ENCODE measurements around the gene DPP10.

GRCh38 chr2:115118306-115118705, 675.9 kb downstream of the DPP10 start:
- no peak for TF ChIP-seq FOXK2 (IDR thresholded peaks at IDR 0.05)
- TF ChIP-seq SP1 (IDR thresholded peaks at IDR 0.05) = no peak
- no peak for TF ChIP-seq BHLHE40 (IDR thresholded peaks at IDR 0.05; ENCODE audit: borderline replicate concordance)
- no peak for TF ChIP-seq ELF4 (IDR thresholded peaks at IDR 0.05)
- no peak for TF ChIP-seq CTBP1 (IDR thresholded peaks at IDR 0.05; ENCODE audit: borderline replicate concordance)
- TF ChIP-seq FOXA1 (IDR thresholded peaks at IDR 0.05) = no peak
- no peak for TF ChIP-seq TARDBP (IDR thresholded peaks at IDR 0.05)
- TF ChIP-seq, protein P1, sequence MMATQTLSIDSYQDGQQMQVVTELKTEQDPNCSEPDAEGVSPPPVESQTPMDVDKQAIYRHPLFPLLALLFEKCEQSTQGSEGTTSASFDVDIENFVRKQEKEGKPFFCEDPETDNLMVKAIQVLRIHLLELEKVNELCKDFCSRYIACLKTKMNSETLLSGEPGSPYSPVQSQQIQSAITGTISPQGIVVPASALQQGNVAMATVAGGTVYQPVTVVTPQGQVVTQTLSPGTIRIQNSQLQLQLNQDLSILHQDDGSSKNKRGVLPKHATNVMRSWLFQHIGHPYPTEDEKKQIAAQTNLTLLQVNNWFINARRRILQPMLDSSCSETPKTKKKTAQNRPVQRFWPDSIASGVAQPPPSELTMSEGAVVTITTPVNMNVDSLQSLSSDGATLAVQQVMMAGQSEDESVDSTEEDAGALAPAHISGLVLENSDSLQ (IDR thresholded peaks at IDR 0.05) = no peak
- no peak for TF ChIP-seq LEF1 (IDR thresholded peaks at IDR 0.05; ENCODE audit: borderline replicate concordance)
- no peak for TF ChIP-seq SUZ12 (IDR thresholded peaks at IDR 0.05)
- TF ChIP-seq L3MBTL2 (conservative IDR thresholded peaks at IDR 0.05) = no peak
- TF ChIP-seq HDGF (IDR thresholded peaks at IDR 0.05; ENCODE audit: borderline replicate concordance) = no peak
- no peak for TF ChIP-seq FOXM1 (IDR thresholded peaks at IDR 0.05; ENCODE audit: borderline replicate concordance)
